Lower leg skin (tissue), 4 donors: ENCODE results near the gene DGLUCY. TPM values are rescaled to one million over a fixed set of nuclear protein-coding genes. Genes with fewer than 3 reads are reported as not detected.

Experiments used
- DNase-seq, 2 donors: peaks; one replicate each; pipeline ENCODE4 v3.0.0-alpha.2; 2019; ENCODE audit warnings: low spot score in 2 of 2
- H3K4me3 ChIP-seq: fragments of 200-600 bp; sonication (generic); 2 replicates; pipeline ENCODE4 v1.5.1; 2017; ENCODE audit warnings: mild to moderate bottlenecking, low read depth; ENCODE audit not compliant: poor library complexity, severe bottlenecking
- POLR2A ChIP-seq, 2 donors: fragments of 450-650 bp; IDR thresholded peaks; one replicate each; pipeline ENCODE4 v1.6.1; 2016 to 2017; ENCODE audit warnings: antibody characterized with exemption in 2 of 2, mild to moderate bottlenecking in 1 of 2, moderate library complexity in 1 of 2
- WGBS, 2 donors: methylation state at CpG; one replicate each; pipeline ENCODE4 v1.1.5; 2018; 5-methylcytosine and 5-hydroxymethylcytosine counted together
- intact Hi-C: fragments of 100-400 bp; cut with DNase I; formaldehyde crosslinking; loops from one replicate; pipeline ENCODE4 v1.15.0; 2023; ENCODE audit warnings: low total_unique reads
- total RNA-seq, 4 donors: library from RNA; depleted of rRNA; stranded (reverse); fragments of >200 nt; gene quantifications; one replicate each; pipeline ENCODE4 v1.1.0, GENCODE V29; 2016
- TF ChIP-seq, protein P1 (sequence below), 3 donors: fragments of 450-650 bp; IDR thresholded peaks; one replicate each; pipeline ENCODE4 v1.5.1; 2016; ENCODE audit warnings: antibody characterized with exemption in 3 of 3, mild to moderate bottlenecking in 3 of 3, moderate library complexity in 2 of 3

Gene DGLUCY
- total RNA-seq, 4 donors from 2014 or later: 27.8 to 65.0 (median 61.3) TPM

DNA sequence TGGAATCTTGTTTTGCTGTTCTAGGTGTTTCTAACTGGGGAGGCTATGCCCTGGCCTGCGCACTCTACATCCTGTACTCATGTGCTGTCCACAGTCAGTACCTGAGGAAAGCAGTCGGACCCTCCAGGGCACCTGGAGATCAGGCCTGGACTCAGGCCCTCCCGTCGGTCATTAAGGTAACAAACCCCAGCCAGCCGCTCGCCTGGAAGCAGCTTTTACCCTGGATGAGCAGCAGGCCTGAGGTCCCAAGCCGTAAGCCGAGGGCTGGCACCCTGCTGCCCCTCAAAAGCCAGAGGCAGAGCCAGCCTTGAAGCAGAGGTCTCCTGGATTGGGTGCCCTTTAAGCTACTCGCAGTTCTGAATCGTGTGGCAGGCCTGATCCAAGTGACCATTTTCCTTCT lies 101.5 kb downstream of the DGLUCY start:
- intact Hi-C loops: no loop called here
- TF ChIP-seq, protein P1, sequence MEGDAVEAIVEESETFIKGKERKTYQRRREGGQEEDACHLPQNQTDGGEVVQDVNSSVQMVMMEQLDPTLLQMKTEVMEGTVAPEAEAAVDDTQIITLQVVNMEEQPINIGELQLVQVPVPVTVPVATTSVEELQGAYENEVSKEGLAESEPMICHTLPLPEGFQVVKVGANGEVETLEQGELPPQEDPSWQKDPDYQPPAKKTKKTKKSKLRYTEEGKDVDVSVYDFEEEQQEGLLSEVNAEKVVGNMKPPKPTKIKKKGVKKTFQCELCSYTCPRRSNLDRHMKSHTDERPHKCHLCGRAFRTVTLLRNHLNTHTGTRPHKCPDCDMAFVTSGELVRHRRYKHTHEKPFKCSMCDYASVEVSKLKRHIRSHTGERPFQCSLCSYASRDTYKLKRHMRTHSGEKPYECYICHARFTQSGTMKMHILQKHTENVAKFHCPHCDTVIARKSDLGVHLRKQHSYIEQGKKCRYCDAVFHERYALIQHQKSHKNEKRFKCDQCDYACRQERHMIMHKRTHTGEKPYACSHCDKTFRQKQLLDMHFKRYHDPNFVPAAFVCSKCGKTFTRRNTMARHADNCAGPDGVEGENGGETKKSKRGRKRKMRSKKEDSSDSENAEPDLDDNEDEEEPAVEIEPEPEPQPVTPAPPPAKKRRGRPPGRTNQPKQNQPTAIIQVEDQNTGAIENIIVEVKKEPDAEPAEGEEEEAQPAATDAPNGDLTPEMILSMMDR (IDR thresholded peaks at IDR 0.05): no peak
- H3K4me3 ChIP-seq: no peak overlapping the region
- no peak for DNase-seq
- WGBS, 2 donors: 94 to 100% methylated on average over 8 to 10 of the region's 10 CpGs

DNA sequence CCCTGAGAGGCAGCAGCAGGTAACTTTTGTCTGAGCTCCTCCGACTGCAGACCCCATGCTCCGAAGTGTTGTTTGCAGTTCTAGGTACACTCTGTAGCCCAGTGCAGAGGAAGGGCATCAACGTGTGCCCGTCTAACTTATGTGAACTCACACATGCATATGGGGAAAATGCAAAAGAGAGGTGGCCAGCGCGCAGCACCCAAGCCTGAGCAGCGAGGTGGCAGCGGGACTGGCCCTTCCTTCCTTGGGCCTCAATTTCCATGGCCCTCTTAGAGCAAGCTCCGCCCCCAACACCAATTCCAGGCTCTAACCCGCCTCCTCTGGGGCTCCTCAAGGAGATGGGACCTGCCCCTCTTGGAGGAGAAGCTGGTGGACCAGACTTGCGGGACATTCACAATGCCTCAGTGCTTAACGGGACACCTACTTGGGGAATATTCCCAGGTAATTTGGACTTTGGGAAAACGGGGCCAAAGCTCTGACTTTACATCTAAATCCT lies 102.9 kb downstream of the DGLUCY start:
- no peak overlapping the region for H3K4me3 ChIP-seq
- no peak for TF ChIP-seq POLR2A (IDR thresholded peaks at IDR 0.05)
- TF ChIP-seq, protein P1 (IDR thresholded peaks at IDR 0.05): no peak
- intact Hi-C loops: no loop called here
- 95 to 96% methylated on average over 12 to 13 of the region's 13 CpGs for WGBS, 2 donors
- DNase-seq: no peak

DNA sequence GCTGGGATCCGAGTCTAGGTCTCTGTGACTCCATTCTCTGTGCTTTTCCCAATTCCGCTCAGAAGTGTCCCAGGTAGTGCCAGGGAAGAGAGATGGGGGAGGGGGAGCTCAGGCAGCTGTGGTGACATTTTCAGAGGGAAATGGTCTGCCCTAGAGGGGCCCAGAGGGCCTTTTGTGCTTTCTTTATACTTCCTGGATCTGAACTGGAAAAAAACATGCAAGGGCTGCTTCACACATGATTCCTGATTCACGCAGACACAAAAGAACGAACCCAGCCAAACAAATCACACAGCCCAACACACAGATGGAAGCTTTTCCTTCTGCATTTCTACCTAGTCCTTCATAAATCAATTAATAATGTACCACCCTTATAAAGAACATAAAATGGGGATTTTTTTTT lies 104.1 kb downstream of the DGLUCY start:
- intact Hi-C loops: no loop called here
- no peak for DNase-seq
- H3K4me3 ChIP-seq: no peak overlapping the region
- 89 to 93% methylated on average over 4 of the region's 4 CpGs for WGBS, 2 donors
- TF ChIP-seq, protein P1 (IDR thresholded peaks at IDR 0.05): no peak

DNA sequence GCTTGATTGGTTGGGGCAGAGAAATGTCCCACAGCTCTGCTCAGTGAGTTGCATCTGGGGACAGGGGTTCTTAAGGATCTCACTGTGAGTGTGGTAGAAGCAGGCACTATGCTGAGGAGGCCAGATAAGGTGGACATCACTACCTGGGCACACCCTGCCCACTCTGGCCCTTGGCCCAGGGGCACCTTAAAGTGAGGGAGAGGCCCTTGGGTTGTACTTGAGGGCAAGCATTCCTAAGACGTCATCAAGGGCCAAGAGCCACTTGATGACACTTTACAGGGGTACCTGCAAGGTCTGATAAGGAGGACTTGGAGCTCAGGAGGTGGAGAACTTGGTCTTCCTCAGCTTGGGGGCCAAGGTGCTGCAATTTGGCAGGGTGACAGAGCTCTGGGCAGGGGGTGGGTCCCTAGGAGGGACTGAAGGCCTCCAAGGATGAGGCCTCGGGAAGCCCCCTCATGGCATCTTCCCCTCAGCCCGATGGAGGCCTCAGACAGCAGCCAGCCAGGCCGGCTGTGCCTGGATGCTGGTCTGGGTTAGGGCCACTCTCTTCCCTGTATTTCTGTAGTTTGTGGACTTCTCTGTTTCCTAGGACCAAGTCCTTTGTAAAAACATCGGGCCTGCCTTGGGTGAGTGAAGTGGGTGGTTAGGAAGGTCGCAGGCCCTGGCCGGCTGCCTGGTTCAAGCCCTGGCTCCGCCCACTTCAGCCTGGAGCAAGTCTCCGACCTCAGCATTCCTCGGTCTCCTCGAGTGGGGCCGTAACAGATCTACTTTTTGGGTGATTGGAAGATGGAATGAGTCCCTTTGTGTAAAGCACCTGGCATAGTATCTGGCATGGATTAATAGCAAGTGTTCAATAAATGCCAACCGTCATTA lies 105.9 kb downstream of the DGLUCY start:
- no peak for TF ChIP-seq POLR2A (IDR thresholded peaks at IDR 0.05)
- TF ChIP-seq, protein P1 (IDR thresholded peaks at IDR 0.05): no peak
- H3K4me3 ChIP-seq: no peak overlapping the region
- 37 to 43% methylated on average over 11 to 12 of the region's 13 CpGs for WGBS, 2 donors
- intact Hi-C loops: no loop called here
- DNase-seq: no peak

DNA sequence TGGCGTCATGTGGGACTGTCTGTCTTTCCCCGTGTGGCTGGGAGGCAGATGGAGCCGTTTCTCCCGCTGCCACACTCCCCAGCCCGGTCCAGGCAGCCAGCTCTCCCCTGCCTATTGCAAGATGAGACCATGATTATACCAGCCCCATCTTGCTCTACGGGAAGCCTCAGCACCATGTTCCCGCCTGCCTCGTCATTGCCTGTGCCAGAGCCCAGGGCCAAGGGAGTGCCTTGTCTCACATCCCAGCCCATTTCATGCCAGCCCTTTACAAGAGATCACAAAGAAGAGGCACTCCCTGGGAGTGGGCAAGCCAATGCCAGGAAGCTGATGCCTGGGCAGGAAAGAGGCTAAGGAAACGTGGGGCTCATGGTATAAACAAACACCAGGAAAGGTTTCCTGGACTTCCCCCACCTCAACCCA lies 106.7 kb downstream of the DGLUCY start:
- DNase-seq: peak in 1 of 2 donors; percentile 68
- TF ChIP-seq POLR2A (IDR thresholded peaks at IDR 0.05): no peak
- TF ChIP-seq, protein P1 (IDR thresholded peaks at IDR 0.05): no peak
- 27 to 46% methylated on average over 9 of the region's 9 CpGs for whole genome bisulfite sequencing, 2 donors
- intact Hi-C loops: no loop called here
- H3K4me3 ChIP-seq: no peak overlapping the region
